Sciatic nerve (tissue), 2 donors: Measurements from ENCODE around the gene MED22. TPM values are rescaled to one million over a fixed set of nuclear protein-coding genes. Genes with fewer than 3 reads are reported as not detected.
"Not testable (repeated sequence)": the region's sequence is repeated elsewhere in the genome, so short reads cannot be mapped to it uniquely, and the experiment has no call there.

Source experiments
- ATAC-seq: fragments of 200-7000 bp; cut with Tn5 transposase; one replicate; pipeline ENCODE4 v1.9.1; 2020; ENCODE audit warnings: mild to moderate bottlenecking, moderate library complexity
- DNase-seq: peaks from one replicate; pipeline ENCODE4 v3.0.0-alpha.2; 2020; ENCODE audit warnings: low spot score
- intact Hi-C: fragments of 100-400 bp; cut with DNase I; formaldehyde crosslinking; loops from one replicate; pipeline ENCODE4 v1.14.2; 2022
- total RNA-seq: library from RNA; stranded (reverse); fragmentation: NEBNext Ultra II Directional; extraction: Animal tissue kit (Norgen Biotek cat#: 25700); gene quantifications from one replicate; pipeline ENCODE4 v1.2.1, GENCODE V29; 2021
- donor health status: DM: no; HTN: no; CAD: no.
- donor health status: DM: no; HTN: no; CAD: no.

MED22 gene
- 36.2 TPM for total RNA-seq

DNA sequence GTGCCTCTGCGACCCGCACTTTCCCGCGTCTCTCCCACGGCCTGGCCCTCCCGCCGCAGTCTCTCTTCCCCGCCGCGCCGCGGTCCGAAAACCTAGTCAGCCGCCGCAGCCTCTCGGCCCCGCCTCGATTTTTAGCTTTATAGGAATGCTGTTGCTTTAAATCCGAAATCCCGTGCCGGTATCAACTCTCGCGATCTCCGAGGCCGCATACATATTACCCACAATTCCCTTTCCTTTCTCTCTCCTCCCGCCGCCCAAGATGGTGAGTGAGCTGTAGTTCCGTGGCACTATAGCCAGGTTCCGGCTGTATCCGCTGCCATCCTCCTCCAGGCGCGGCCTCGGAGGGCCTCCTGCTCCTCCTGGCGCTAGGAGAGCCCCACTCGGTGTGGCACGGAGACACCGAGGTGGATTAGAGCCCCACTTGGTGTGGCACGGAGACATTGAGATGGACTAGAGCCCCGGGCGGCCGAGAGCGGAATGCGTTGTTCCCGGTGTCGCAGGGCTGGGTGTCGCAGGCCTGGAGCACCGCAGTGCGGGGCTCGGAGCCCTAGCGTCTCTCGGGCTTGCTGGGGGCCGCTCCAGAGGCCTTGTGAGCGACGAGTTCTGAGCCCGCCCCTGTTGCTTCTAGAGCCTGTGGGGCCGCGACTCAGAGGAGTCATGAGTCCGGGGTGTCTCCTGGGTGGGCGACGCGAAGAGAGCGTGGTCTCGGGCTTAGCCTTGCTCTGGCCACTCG lies at the start of gene MED22, which contains the start of gene RPL7A:
TSS of gene MED22 (minus strand) at position 147 of the 733 bp plus-strand sequence. CDS start 1,469 bp downstream, outside the sequence.
TSS of gene RPL7A (plus strand) at position 234 of the 733 bp plus-strand sequence. CDS start at position 260, 26 bp downstream.
- peak; percentile 93 for ATAC-seq
- intact Hi-C loops, result no loop called here
- peak; percentile 96 for DNase-seq

DNA sequence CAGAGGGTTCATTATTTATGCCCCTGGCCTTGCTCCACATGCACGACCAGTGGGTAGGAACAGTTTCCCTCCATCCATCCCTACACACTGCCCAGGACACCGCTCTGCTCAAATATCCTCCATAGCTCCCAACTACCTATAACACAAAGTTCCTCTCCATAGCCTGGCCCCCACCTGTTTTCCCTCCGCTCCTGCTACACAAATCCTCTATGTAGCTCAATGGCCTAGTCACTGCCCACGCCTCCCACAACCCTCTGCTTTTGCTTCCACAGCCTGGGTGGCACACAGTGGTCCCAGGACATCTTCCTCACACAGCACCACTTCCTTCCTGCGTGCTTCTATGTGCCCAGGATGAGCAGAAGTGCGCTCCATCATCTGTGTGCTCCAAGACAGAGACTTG lies 49.4 kb upstream of the MED22 start:
- no peak for DNase-seq
- intact Hi-C loops, result no loop called here
- ATAC-seq, result no peak

- intact Hi-C loops, result no loop called here
- ATAC-seq, result no peak
- DNase-seq, result no peak
Measured at GRCh38 chr9:133396952-133397351, 49.0 kb upstream of the MED22 start.

DNA sequence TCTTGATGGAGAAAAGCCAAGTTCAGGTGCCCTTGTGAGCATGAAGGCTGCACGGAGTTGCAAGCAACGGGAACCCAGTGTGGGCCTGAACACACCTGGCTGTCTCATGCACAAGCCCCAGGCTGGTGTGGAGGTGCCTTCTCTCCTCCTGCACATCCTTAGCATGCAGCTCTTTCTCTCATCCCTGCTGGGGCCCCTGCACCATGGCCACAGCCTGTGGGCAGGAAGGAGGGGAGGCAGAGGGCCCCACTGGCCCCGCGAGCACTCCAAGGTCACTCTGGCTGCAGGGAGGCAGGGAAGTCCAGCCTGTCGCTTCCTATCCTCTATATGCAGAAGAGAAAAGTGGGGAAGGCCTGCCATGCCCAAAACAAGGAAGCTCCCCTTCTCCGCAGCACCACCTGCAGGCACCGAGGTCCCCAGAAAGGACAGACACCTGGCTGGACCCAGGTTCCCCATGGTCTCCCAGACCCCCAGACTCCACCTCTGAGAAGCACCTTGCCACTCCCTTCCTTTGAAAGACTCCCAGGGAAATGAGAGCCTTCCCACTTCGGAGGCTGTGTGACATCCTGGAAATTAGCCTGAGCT lies 46.8 kb upstream of the MED22 start:
- no peak for ATAC-seq
- intact Hi-C loops, result no loop called here
- no peak for DNase-seq

GRCh38 chr9:133393399-133393798 lies 45.5 kb upstream of the MED22 start:
- intact Hi-C loops, result no loop called here
- DNase-seq (no peak), ATAC-seq (no peak)

DNA sequence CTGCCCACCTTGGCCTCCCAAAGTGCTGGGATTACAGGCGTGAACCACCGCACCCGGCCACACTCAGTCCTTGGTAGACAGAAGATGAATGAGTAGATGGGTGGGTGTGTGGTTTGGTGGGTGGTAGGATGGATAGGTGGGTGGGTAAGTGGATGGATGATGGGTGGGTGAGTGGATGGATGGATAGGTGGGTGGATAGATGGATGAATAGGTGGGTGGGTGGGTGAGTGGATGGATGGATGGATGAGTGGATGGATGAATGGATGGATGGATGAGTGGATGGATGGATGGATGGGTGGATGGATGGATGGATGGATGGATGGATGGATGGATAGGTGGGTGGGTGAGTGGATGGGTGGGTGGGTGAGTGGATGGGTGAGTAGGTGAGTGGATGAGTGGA lies 44.4 kb upstream of the MED22 start:
- DNase-seq, intact Hi-C loops, ATAC-seq: not testable (repeated sequence)

DNA sequence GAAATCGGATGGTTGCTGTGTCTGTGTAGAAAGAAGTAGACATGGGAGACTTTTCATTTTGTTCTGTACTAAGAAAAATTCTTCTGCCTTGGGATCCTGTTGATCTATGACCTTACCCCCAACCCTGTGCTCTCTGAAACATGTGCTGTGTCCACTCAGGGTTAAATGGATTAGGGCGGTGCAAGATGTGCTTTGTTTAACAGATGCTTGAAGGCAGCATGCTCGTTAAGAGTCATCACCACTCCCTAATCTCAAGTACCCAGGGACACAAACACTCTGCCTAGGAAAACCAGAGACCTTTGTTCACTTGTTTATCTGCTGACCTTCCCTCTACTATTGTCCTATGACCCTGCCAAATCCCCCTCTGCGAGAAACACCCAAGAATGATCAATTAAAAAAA lies 43.5 kb upstream of the MED22 start:
- intact Hi-C loops, ATAC-seq, DNase-seq: not testable (repeated sequence)

DNA sequence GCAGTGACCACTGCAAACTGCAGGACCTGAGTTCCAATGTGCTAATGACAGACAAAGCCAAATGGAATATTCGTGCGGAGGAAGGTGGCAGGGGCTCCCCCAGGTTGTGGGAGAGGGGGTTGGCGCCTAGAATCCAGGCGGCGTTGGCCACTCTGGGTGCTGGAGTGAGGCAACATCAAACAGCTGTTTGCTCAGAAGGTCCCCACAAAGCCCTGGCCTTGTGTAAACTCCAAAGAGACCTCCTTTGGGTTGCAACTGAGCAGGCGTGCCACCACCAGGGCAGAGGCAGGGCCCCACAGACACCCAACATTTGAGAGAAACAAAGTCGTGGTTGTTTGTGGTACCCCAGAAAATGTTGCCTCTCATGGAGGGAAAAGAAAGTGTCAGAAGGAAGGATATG lies 42.8 kb upstream of the MED22 start:
- intact Hi-C loops, result no loop called here
- ATAC-seq, result no peak
- no peak for DNase-seq

GRCh38 chr9:133389562-133389961 lies 41.6 kb upstream of the MED22 start:
- DNase-seq, result no peak
- intact Hi-C loops, result no loop called here
- ATAC-seq, result no peak

GRCh38 chr9:133389025-133389557 lies 41.2 kb upstream of the MED22 start:
- no peak for DNase-seq
- intact Hi-C loops, result no loop called here
- no peak for ATAC-seq

DNA sequence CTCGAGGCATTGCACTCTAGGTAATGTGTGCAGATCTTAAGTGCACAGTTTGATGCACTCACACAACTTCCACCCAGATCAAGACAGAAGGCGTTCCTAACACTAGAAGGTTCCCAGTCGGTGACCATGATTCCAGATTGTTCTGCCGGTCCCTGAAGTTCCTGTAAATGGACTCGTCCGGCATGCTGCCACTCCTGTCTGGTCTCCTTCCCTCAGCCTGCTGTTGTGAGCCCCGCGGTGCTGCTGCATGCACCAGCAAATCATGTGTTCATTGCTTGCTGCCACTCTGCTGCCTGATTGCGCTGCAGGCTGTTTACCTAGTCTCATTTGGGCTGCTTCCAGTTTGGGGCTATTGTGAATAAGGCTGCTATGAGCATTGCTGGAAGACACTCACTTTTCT lies 39.7 kb upstream of the MED22 start:
- intact Hi-C loops, result no loop called here
- no peak for DNase-seq
- no peak for ATAC-seq

DNA sequence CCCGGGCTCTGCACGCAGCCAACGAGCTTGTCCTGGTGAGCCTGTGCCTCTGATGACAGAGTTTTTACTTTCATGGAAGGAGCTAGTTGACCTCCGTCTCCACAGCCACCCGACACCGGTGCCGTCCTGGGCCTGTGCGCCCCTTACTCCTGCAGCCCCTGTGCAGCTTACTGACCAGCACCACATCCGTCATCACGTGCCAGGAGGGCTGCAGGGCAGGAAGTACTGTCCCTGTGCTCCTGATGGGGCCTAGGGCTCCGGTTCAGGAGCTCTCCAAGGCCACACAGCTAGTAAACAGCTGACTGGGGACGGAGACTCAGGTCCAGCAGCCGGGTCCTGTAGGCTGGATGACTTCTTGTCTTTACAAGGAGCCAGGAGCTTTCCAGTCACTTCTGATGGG lies 38.4 kb upstream of the MED22 start:
- DNase-seq (no peak), ATAC-seq (no peak)
- intact Hi-C loops, result no loop called here

- no peak for ATAC-seq
- intact Hi-C loops, result no loop called here
Measured at GRCh38 chr9:133385452-133385851, 37.5 kb upstream of the MED22 start.

GRCh38 chr9:133384736-133385321 lies 36.9 kb upstream of the MED22 start:
- no peak for DNase-seq
- intact Hi-C loops, result no loop called here

More at GRCh38 chr9:133385452-133385851, 37.5 kb upstream of the MED22 start:
- no peak for DNase-seq

DNA sequence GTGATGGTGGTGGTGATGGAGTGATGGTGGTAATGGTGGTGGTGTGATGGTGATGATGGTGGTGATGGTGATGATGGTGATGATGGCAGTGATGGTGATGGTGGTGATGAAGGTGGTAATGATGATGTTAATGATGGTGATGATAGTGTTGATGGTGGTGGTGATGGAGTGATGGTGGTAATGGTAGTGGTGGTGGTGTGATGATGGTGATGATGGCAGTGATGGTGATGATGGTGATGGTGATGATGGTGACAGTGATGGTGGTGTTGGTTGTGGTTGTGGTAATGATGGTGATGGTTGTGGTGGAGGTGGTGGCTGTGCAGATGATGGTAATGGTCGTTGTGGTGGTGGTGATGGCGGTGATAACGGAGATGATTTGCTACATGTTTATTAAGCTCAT lies 35.5 kb upstream of the MED22 start:
- ATAC-seq (no peak), DNase-seq (no peak)
- intact Hi-C loops, result no loop called here

More at GRCh38 chr9:133384736-133385321, 36.9 kb upstream of the MED22 start:
- ATAC-seq, result no peak

GRCh38 chr9:133382507-133383141 lies 34.7 kb upstream of the MED22 start:
- intact Hi-C loops, result no loop called here
- DNase-seq (no peak), ATAC-seq (no peak)

GRCh38 chr9:133380734-133381133 lies 32.8 kb upstream of the MED22 start:
- intact Hi-C loops, result no loop called here
- DNase-seq (no peak), ATAC-seq (no peak)

- intact Hi-C loops, result no loop called here
Measured at GRCh38 chr9:133379153-133380086, 31.5 kb upstream of the MED22 start.

More at GRCh38 chr9:133379153-133380086, 31.5 kb upstream of the MED22 start:
- DNase-seq (no peak), ATAC-seq (no peak)
